GM12878 (cell line): ENCODE results near the gene KIF4B. TPM values are rescaled to one million over a fixed set of nuclear protein-coding genes. Genes with fewer than 3 reads are reported as not detected.

Experiments used
- ATAC-seq: fragments of 200-7000 bp; cut with Tn5 transposase; 3 replicates; pipeline ENCODE4 v1.9.1; 2020; ENCODE audit warnings: mild to moderate bottlenecking, moderate library complexity
- BruUV-seq: library from RNA; stranded (reverse); fragments of 400-500 nt; replicated peaks from 2 replicates; lab custom pipeline; 2021; lab: Mats Ljungman, UMichigan
- CTCF ChIA-PET: fragments of 300-600 bp; sonication (Branson Sonifier 250); formaldehyde crosslinking; extraction: SDS; loops from one replicate; lab custom pipeline; 2021; ENCODE audit warnings: inconsistent platforms; lab: Yijun Ruan, JAX
- POLR2A ChIA-PET: fragments of 350-600 bp; formaldehyde crosslinking; extraction: SDS; loops from one replicate; lab custom pipeline; 2021; ENCODE audit warnings: inconsistent platforms; lab: Charles Lee
- RAD21 ChIA-PET: fragments of 300-600 bp; sonication (Branson Sonifier 250); formaldehyde crosslinking; loops from one replicate; lab custom pipeline; 2023; ENCODE audit warnings: antibody characterized with exemption; ENCODE audit not compliant: unreplicated experiment; lab: Charles Lee
- SMC1A ChIA-PET: fragments of 300-600 bp; sonication (Branson Sonifier 250); formaldehyde crosslinking; loops from one replicate; lab custom pipeline; 2023; ENCODE audit not compliant: unreplicated experiment, uncharacterized antibody; lab: Charles Lee
- DNase-seq: peaks from one replicate; pipeline ENCODE4 v3.0.0-alpha.2; 2011; ENCODE audit warnings: low read depth, low spot score
- FAIRE-seq: peaks from 3 replicates; lab custom pipeline; 2011; peaks lifted over from hg19 to GRCh38; lab: Jason Lieb, UNC
- H2AFZ ChIP-seq: 2 replicates; pipeline ENCODE4 v1.6.0; 2011; ENCODE audit warnings: low read depth, low read length, control low read depth; ENCODE audit not compliant: control insufficient read depth
- H3K27ac ChIP-seq: 2 replicates; pipeline ENCODE4 v1.5.1; 2011; ENCODE audit warnings: control low read depth; ENCODE audit not compliant: control insufficient read depth, insufficient read depth
- H3K27me3 ChIP-seq, 2 experiments: replicated peaks in 1 of 2; 2 replicates each; pipeline versions ENCODE4 v1.6.0 to v1.6.1; 2011; ENCODE audit warnings: low read length in 1 of 2; ENCODE audit not compliant: control insufficient read depth in 2 of 2, insufficient read depth in 2 of 2
- H3K36me3 ChIP-seq, 2 experiments: 2 replicates each; pipeline ENCODE4 v1.5.1; 2011; ENCODE audit warnings: low read length in 1 of 2; ENCODE audit not compliant: control insufficient read depth in 2 of 2, insufficient read depth in 2 of 2
- H3K4me1 ChIP-seq: 2 replicates; pipeline ENCODE4 v1.6.1; 2011; ENCODE audit warnings: mild to moderate bottlenecking, low read length, moderate library complexity, mixed read lengths; ENCODE audit not compliant: control insufficient read depth, insufficient read depth
- H3K4me2 ChIP-seq: 2 replicates; pipeline ENCODE4 v1.6.0; 2011; ENCODE audit warnings: control low read depth; ENCODE audit not compliant: control insufficient read depth, insufficient read depth
- H3K4me3 ChIP-seq: fragments of 200-600 bp; sonication (generic); 2 replicates; pipeline ENCODE4 v1.5.1; 2016
- H3K79me2 ChIP-seq: 2 replicates; pipeline ENCODE4 v1.6.0; 2011; ENCODE audit warnings: low read length; ENCODE audit not compliant: control insufficient read depth, insufficient read depth
- H3K9ac ChIP-seq: 2 replicates; pipeline ENCODE4 v1.8.0; 2011; ENCODE audit warnings: low read length, control low read depth, mixed read lengths; ENCODE audit not compliant: control insufficient read depth, insufficient read depth
- H3K9me3 ChIP-seq: replicated peaks from 3 replicates; pipeline ENCODE4 v1.5.1; 2011; ENCODE audit warnings: mild to moderate bottlenecking, low read length; ENCODE audit not compliant: control insufficient read depth, insufficient read depth
- H4K20me1 ChIP-seq: 2 replicates; pipeline ENCODE4 v1.6.0; 2011; ENCODE audit not compliant: control insufficient read depth, insufficient read depth
- BCLAF1 ChIP-seq: fragments of 450-650 bp; IDR thresholded peaks from 2 replicates; pipeline ENCODE4 v1.6.1; 2017; ENCODE audit warnings: antibody characterized with exemption, mild to moderate bottlenecking, moderate library complexity
- CBX5 ChIP-seq: sonication (generic); IDR thresholded peaks from 2 replicates; pipeline ENCODE4 v1.6.1; 2016; ENCODE audit warnings: low read depth, moderate library complexity, mild to moderate bottlenecking, inconsistent platforms
- FOS ChIP-seq: IDR thresholded peaks from 3 replicates; pipeline ENCODE4 v1.6.1; 2011; ENCODE audit warnings: borderline replicate concordance; ENCODE audit not compliant: insufficient read length; ENCODE audit errors: extremely low read depth
- IRF3 ChIP-seq: fragments of 450-650 bp; IDR thresholded peaks from 2 replicates; pipeline ENCODE4 v1.6.1; 2014; ENCODE audit warnings: mild to moderate bottlenecking
- IRF4 ChIP-seq: IDR thresholded peaks from 2 replicates; pipeline ENCODE4 v1.6.1; 2011; ENCODE audit warnings: low read depth, low read length
- ZBED1 ChIP-seq: IDR thresholded peaks from 2 replicates; pipeline ENCODE4 v1.6.1; 2016; ENCODE audit warnings: borderline replicate concordance
- WGBS: methylation state at CpG from one replicate; pipeline ENCODE4 v1.1.6; 2016; ENCODE audit warnings: low lambda C conversion rate; ENCODE audit not compliant: insufficient replicate concordance, insufficient coverage; ENCODE audit errors: missing lambda C conversion rate; 5-methylcytosine and 5-hydroxymethylcytosine counted together
- in situ Hi-C: fragments of 300-500 bp; cut with MboI; formaldehyde crosslinking; loops from 9 replicates; pipeline ENCODE4 v1.14.3; 2018; ENCODE audit warnings: mixed read lengths
- intact Hi-C: fragments of 100-400 bp; cut with micrococcal nuclease; formaldehyde crosslinking; loops from one replicate; pipeline ENCODE4 v1.14.2; 2022; ENCODE audit not compliant: unreplicated experiment
- polyA plus RNA-seq, 11 experiments: library from polyadenylated mRNA; depleted of rRNA in 4 of 11; unstranded in 6 of 11; stranded (reverse) in 5 of 11; fragments of >200 nt; fragmentation: Nextera tagmentation in 4 of 11; fragmentation: Illumina TruSeq in 1 of 11; extraction: Ambion mirVana in 4 of 11; extraction: Trizol in 1 of 11; gene quantifications; 1 replicate in 1 of 11; 2 replicates in 10 of 11; pipeline versions ENCODE4 v1.2.1 to v1.2.3, GENCODE V29; 2011 to 2016; ENCODE audit warnings: inconsistent platforms in 2 of 11, missing spikeins in 2 of 11, low read depth in 1 of 11
- total RNA-seq, 4 experiments: library from RNA; depleted of rRNA in 3 of 4; stranded (reverse); fragments of >200 nt in 3 of 4; fragmentation: Illumina TruSeq in 1 of 4; extraction: Trizol in 1 of 4; gene quantifications; 2 replicates each; pipeline versions ENCODE4 v1.2.1 to v1.2.3, GENCODE V29; 2013 to 2021

The KIF4B gene
- total and polyA plus RNA-seq, 10 of the 15 experiments (the other 5 are each of a cell fraction or from before 2014, with no cell fraction given), result 0.02 to 0.20 (median 0.05) TPM; not detected in 4

GRCh38 chr5:154968953-154969352 is 44.6 kb upstream of the KIF4B start:
- no peak overlapping the region for H2AFZ ChIP-seq
- 99% methylated on average over 5 of the region's 5 CpGs for WGBS
- no peak overlapping the region for H3K9ac ChIP-seq
- ChIA-PET POLR2A (interaction anchor here (0.7 kb wide), 1 partner anchor 27 kb away, joined by 3 read pairs; no protein-coding TSS in a partner anchor), CTCF (interaction anchor here (0.6 to 1.5 kb wide), 3 partner anchors 8 to 64 kb away, joined by 5 to 6 read pairs (median 5); no protein-coding TSS in a partner anchor), RAD21 (no interaction called here), SMC1A (interaction anchor here (1.7 kb wide), 1 partner anchor 60 kb away, joined by 4 read pairs; no protein-coding TSS in a partner anchor)
- H3K27ac ChIP-seq, result no peak overlapping the region
- H3K27me3 ChIP-seq, result no peaks in the 10 kb centered on the region
- ATAC-seq (no peak), DNase-seq (no peak), FAIRE-seq (no peak)
- peaks cover 4 to 13% of the 10 kb centered on the region in 2 experiments; a peak in 3 of 4 replicates for H3K36me3 ChIP-seq
- no peak for TF ChIP-seq IRF4
- no peak for TF ChIP-seq FOS
- TF ChIP-seq CBX5, result no peak
- no peak for TF ChIP-seq ZBED1
- TF ChIP-seq IRF3, result no peak
- no peak for TF ChIP-seq BCLAF1
- no peaks in the 10 kb centered on the region for H3K79me2 ChIP-seq
- no peak overlapping the region for H3K4me2 ChIP-seq
- H3K4me3 ChIP-seq, result no peak overlapping the region
- in situ Hi-C loops, result no loop called here
- intact Hi-C loops, result no loop called here
- BruUV-seq, result no TSS peak
- H4K20me1 ChIP-seq, result no peaks in the 10 kb centered on the region
- no peaks in the 10 kb centered on the region for H3K9me3 ChIP-seq
- H3K4me1 ChIP-seq, result no peaks in the 10 kb centered on the region; the same call in 1 of the 2 replicates
